Measurements from ENCODE around the gene B4GALT3. TPM values are rescaled to one million over a fixed set of nuclear protein-coding genes. Genes with fewer than 3 reads are reported as not detected.

The B4GALT3 gene
- total and polyA plus RNA-seq, 2 of the 8 experiments (the other 6 are each of a cell fraction or from before 2014, with no cell fraction given), result 42.3 to 43.0 TPM

DNA sequence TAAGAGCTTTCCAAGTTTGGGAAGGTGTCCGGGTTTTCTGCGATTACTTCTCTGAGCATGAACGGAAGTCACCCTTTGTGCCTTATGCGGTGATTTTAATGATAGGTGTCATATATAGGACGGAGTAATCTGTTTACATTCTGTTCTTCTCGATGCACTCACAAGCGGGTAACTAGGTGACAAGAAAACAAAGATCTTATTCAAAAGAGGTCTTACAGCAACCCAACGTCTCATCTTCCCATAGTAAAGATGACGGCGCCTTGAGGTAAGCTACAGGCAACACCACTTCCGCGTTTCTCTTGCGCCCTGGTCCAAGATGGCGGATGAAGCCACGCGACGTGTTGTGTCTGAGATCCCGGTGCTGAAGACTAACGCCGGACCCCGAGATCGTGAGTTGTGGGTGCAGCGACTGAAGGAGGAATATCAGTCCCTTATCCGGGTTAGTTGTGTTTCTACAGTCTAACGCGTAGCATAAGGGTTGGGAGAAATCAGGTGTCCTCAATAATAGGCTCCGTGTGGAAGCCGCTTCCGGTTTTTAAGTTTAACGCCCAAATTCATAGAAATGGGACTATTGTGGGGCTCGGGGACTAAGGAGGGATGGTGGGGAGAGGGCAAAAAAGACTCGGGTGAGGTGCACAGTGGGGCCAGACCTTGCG is 23.5 kb downstream of the B4GALT3 start, which contains the start of gene UFC1 (continued):
- peak; percentile 83 to 90; a peak in 2 of 4 replicates for TF ChIP-seq SIN3A (conservative IDR thresholded peaks at IDR 0.05 in 1 of 2, IDR thresholded peaks at IDR 0.05 in 1 of 2; ENCODE audit: low read depth in 1 of 2, low read length in 2 of 2)
- TF ChIP-seq, protein P1, sequence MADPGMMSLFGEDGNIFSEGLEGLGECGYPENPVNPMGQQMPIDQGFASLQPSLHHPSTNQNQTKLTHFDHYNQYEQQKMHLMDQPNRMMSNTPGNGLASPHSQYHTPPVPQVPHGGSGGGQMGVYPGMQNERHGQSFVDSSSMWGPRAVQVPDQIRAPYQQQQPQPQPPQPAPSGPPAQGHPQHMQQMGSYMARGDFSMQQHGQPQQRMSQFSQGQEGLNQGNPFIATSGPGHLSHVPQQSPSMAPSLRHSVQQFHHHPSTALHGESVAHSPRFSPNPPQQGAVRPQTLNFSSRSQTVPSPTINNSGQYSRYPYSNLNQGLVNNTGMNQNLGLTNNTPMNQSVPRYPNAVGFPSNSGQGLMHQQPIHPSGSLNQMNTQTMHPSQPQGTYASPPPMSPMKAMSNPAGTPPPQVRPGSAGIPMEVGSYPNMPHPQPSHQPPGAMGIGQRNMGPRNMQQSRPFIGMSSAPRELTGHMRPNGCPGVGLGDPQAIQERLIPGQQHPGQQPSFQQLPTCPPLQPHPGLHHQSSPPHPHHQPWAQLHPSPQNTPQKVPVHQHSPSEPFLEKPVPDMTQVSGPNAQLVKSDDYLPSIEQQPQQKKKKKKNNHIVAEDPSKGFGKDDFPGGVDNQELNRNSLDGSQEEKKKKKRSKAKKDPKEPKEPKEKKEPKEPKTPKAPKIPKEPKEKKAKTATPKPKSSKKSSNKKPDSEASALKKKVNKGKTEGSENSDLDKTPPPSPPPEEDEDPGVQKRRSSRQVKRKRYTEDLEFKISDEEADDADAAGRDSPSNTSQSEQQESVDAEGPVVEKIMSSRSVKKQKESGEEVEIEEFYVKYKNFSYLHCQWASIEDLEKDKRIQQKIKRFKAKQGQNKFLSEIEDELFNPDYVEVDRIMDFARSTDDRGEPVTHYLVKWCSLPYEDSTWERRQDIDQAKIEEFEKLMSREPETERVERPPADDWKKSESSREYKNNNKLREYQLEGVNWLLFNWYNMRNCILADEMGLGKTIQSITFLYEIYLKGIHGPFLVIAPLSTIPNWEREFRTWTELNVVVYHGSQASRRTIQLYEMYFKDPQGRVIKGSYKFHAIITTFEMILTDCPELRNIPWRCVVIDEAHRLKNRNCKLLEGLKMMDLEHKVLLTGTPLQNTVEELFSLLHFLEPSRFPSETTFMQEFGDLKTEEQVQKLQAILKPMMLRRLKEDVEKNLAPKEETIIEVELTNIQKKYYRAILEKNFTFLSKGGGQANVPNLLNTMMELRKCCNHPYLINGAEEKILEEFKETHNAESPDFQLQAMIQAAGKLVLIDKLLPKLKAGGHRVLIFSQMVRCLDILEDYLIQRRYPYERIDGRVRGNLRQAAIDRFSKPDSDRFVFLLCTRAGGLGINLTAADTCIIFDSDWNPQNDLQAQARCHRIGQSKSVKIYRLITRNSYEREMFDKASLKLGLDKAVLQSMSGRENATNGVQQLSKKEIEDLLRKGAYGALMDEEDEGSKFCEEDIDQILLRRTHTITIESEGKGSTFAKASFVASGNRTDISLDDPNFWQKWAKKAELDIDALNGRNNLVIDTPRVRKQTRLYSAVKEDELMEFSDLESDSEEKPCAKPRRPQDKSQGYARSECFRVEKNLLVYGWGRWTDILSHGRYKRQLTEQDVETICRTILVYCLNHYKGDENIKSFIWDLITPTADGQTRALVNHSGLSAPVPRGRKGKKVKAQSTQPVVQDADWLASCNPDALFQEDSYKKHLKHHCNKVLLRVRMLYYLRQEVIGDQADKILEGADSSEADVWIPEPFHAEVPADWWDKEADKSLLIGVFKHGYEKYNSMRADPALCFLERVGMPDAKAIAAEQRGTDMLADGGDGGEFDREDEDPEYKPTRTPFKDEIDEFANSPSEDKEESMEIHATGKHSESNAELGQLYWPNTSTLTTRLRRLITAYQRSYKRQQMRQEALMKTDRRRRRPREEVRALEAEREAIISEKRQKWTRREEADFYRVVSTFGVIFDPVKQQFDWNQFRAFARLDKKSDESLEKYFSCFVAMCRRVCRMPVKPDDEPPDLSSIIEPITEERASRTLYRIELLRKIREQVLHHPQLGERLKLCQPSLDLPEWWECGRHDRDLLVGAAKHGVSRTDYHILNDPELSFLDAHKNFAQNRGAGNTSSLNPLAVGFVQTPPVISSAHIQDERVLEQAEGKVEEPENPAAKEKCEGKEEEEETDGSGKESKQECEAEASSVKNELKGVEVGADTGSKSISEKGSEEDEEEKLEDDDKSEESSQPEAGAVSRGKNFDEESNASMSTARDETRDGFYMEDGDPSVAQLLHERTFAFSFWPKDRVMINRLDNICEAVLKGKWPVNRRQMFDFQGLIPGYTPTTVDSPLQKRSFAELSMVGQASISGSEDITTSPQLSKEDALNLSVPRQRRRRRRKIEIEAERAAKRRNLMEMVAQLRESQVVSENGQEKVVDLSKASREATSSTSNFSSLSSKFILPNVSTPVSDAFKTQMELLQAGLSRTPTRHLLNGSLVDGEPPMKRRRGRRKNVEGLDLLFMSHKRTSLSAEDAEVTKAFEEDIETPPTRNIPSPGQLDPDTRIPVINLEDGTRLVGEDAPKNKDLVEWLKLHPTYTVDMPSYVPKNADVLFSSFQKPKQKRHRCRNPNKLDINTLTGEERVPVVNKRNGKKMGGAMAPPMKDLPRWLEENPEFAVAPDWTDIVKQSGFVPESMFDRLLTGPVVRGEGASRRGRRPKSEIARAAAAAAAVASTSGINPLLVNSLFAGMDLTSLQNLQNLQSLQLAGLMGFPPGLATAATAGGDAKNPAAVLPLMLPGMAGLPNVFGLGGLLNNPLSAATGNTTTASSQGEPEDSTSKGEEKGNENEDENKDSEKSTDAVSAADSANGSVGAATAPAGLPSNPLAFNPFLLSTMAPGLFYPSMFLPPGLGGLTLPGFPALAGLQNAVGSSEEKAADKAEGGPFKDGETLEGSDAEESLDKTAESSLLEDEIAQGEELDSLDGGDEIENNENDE (IDR thresholded peaks at IDR 0.05; ENCODE audit: insufficient replicate concordance, low read length), result no peak
- peak; percentile 95 for TF ChIP-seq ASH2L (IDR thresholded peaks at IDR 0.05; ENCODE audit: low read length)
- peak; percentile 83 for TF ChIP-seq CHD2 (IDR thresholded peaks at IDR 0.05; ENCODE audit: low read length)
- TF ChIP-seq CHD1 (IDR thresholded peaks at IDR 0.05; ENCODE audit: low read depth, low read length), result no peak
- TF ChIP-seq EGR1 (IDR thresholded peaks at IDR 0.05; ENCODE audit: borderline replicate concordance, low read depth, low read length), result no peak
- no peak for TF ChIP-seq SP1 (IDR thresholded peaks at IDR 0.05; ENCODE audit: low read depth, low read length)
- TF ChIP-seq CTBP2 (IDR thresholded peaks at IDR 0.05; ENCODE audit: borderline replicate concordance, insufficient read depth, insufficient read length, low read length), result no peak
- no peak for TF ChIP-seq MAFK (IDR thresholded peaks at IDR 0.05; ENCODE audit: low read depth, low read length)
- TF ChIP-seq FOSL1 (IDR thresholded peaks at IDR 0.05; ENCODE audit: insufficient read depth, low read depth, low read length), result no peak
- TF ChIP-seq TCF12 (IDR thresholded peaks at IDR 0.05; ENCODE audit: low read depth, low read length), result no peak

Data from H1 (cell line).